Measurements from ENCODE around the gene ITGA11.

The ITGA11 gene

GRCh38 chr15:68343579-68344225 lies 88.3 kb downstream of the ITGA11 start:
- Mint-ChIP-seq H3K27ac (no peak overlapping the region), H3K4me3 (no peak overlapping the region), H3K9me3 (no peaks in the 10 kb centered on the region), H3K36me3 (ENCODE audit: low read depth) (no peaks in the 10 kb centered on the region), H3K27me3 (ENCODE audit: low read depth, poor library complexity) (peaks cover 12% of the 10 kb centered on the region), H3K4me1 (peaks cover 74% of the 10 kb centered on the region)
- no peak for TF ChIP-seq CTCF (IDR thresholded peaks at IDR 0.05)
- no peak for DNase-seq

- Mint-ChIP-seq H3K27ac (peak overlapping the region; percentile 53), H3K4me1 (peaks cover 70% of the 10 kb centered on the region), H3K36me3 (ENCODE audit: low read depth) (no peaks in the 10 kb centered on the region), H3K4me3 (no peak overlapping the region), H3K9me3 (no peaks in the 10 kb centered on the region), H3K27me3 (ENCODE audit: low read depth, poor library complexity) (peaks cover 14% of the 10 kb centered on the region)
- TF ChIP-seq CTCF (IDR thresholded peaks at IDR 0.05) = no peak
- no peak for DNase-seq
Measured at GRCh38 chr15:68341760-68342725, 89.9 kb downstream of the ITGA11 start.

GRCh38 chr15:68340726-68341671 lies 91.0 kb downstream of the ITGA11 start:
- peak overlapping the region; percentile 93 for H3K27ac Mint-ChIP-seq
- no peak for TF ChIP-seq CTCF (IDR thresholded peaks at IDR 0.05)
- H3K4me1 Mint-ChIP-seq = peaks cover 70% of the 10 kb centered on the region
- no peaks in the 10 kb centered on the region for H3K36me3 Mint-ChIP-seq (ENCODE audit: low read depth)
- H3K27me3 Mint-ChIP-seq (ENCODE audit: low read depth, poor library complexity) = peaks cover 14% of the 10 kb centered on the region
- no peaks in the 10 kb centered on the region for H3K9me3 Mint-ChIP-seq
- no peak overlapping the region for H3K4me3 Mint-ChIP-seq
- DNase-seq = peak; percentile 23

- no peak for TF ChIP-seq CTCF (IDR thresholded peaks at IDR 0.05)
- peaks cover 14% of the 10 kb centered on the region for H3K27me3 Mint-ChIP-seq (ENCODE audit: low read depth, poor library complexity)
- no peak overlapping the region for H3K4me3 Mint-ChIP-seq
- H3K9me3 Mint-ChIP-seq = no peaks in the 10 kb centered on the region
- H3K4me1 Mint-ChIP-seq = peaks cover 60% of the 10 kb centered on the region
- no peak for DNase-seq
- no peak overlapping the region for H3K27ac Mint-ChIP-seq
- no peaks in the 10 kb centered on the region for H3K36me3 Mint-ChIP-seq (ENCODE audit: low read depth)
Measured at GRCh38 chr15:68339481-68339880, 92.5 kb downstream of the ITGA11 start.

GRCh38 chr15:68337826-68338225 lies 94.1 kb downstream of the ITGA11 start:
- DNase-seq = no peak
- Mint-ChIP-seq H3K36me3 (ENCODE audit: low read depth) (no peaks in the 10 kb centered on the region), H3K27me3 (ENCODE audit: low read depth, poor library complexity) (peaks cover 7% of the 10 kb centered on the region), H3K4me1 (peaks cover 54% of the 10 kb centered on the region), H3K9me3 (no peaks in the 10 kb centered on the region), H3K4me3 (no peak overlapping the region), H3K27ac (peak overlapping the region; percentile 61)
- TF ChIP-seq CTCF (IDR thresholded peaks at IDR 0.05) = no peak

Measured in nephron progenitor cell (in vitro differentiated cells).